ENCODE data around the gene SIK3. TPM values are rescaled to one million over a fixed set of nuclear protein-coding genes. Genes with fewer than 3 reads are reported as not detected.

SIK3 gene
- total and polyA plus RNA-seq, 12 donors, result 11.7 to 176 (median 25.2) TPM

DNA sequence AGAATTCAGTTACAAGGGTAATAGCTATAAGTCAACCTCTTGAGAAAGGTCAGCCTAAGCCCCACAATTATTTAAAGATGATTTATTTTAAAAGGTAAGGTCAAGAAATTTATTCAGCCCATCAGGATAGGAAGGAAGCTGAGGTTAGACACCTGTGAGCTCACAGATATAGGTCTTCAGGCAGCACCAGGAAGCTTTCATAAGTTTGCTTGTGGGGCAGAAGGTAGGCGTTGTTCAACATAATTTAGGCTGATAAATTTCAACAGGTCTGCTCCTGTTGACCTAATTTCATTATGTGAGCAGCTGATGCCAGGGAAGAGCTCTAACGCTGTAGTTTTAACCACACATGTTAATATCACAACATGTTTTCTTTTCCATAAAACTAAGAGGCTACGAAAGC lies 142.7 kb downstream of the SIK3 start:
- no peak for DNase-seq
- intact Hi-C loops (cut with DNase I), result no loop called here
- TF ChIP-seq, protein P1, sequence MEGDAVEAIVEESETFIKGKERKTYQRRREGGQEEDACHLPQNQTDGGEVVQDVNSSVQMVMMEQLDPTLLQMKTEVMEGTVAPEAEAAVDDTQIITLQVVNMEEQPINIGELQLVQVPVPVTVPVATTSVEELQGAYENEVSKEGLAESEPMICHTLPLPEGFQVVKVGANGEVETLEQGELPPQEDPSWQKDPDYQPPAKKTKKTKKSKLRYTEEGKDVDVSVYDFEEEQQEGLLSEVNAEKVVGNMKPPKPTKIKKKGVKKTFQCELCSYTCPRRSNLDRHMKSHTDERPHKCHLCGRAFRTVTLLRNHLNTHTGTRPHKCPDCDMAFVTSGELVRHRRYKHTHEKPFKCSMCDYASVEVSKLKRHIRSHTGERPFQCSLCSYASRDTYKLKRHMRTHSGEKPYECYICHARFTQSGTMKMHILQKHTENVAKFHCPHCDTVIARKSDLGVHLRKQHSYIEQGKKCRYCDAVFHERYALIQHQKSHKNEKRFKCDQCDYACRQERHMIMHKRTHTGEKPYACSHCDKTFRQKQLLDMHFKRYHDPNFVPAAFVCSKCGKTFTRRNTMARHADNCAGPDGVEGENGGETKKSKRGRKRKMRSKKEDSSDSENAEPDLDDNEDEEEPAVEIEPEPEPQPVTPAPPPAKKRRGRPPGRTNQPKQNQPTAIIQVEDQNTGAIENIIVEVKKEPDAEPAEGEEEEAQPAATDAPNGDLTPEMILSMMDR (IDR thresholded peaks at IDR 0.05), result no peak
- no peak for TF ChIP-seq POLR2A (IDR thresholded peaks at IDR 0.05)
- no peaks in the 10 kb centered on the region for H3K9me3 ChIP-seq (replicated peaks in 1 of 3)
- H3K4me1 ChIP-seq (replicated peaks in 1 of 2), result peaks cover 0 to 8% of the 10 kb centered on the region in 2 donors
- H3K27ac ChIP-seq, result no peak overlapping the region
- H3K27me3 ChIP-seq, result no peaks in the 10 kb centered on the region
- H3K4me3 ChIP-seq, result no peak overlapping the region
- peaks cover 0 to 8% of the 10 kb centered on the region in 2 donors for H3K36me3 ChIP-seq (replicated peaks in 1 of 2)
- WGBS, 4 donors, result 87 to 90% (median 88%) methylated on average over 3 of the region's 3 CpGs

DNA sequence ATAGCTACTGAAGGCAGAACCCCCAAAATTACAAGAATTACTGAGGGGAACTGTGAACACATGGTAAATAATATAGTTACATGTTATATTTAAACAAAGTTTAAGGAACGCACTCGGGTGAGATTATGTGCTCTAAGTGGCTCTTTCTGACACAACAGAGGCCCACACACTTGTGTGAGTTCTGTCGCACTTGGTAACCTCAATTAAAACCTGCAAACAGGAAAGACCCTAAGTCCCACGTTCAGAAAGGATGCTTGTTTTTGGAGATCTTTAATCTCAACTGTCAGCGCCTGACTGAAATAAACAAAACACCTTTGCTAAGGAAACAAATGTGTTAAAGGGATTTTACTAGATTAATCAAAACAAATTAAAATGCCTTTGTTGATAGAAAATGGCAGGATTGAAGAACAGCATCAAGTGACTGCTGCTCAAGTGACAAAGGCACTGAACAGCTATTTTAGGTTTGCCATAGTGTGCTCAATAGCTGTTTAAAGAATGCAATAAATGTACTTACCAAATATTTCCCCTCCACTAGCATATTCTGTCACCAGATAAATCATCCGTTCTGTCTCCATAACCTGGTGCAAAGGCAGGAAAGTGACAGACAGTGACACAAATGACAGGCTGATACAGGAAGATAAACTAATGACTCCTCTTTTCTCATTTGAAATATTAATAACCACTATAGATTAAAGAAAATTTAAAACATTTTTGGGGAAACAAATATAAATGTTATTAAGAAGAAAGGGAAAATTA lies 144.5 kb downstream of the SIK3 start:
- no peaks in the 10 kb centered on the region for H3K27me3 ChIP-seq
- no peak overlapping the region for H3K4me3 ChIP-seq
- H3K36me3 ChIP-seq (replicated peaks in 1 of 2), result peaks cover 0 to 17% of the 10 kb centered on the region in 2 donors
- no peaks in the 10 kb centered on the region for H3K9me3 ChIP-seq (replicated peaks in 1 of 3)
- 84 to 89% (median 87%) methylated on average over 6 of the region's 6 CpGs for WGBS, 4 donors
- intact Hi-C loops (cut with DNase I), result no loop called here
- peaks cover 0 to 7% of the 10 kb centered on the region in 2 donors for H3K4me1 ChIP-seq (replicated peaks in 1 of 2)
- H3K27ac ChIP-seq, result no peak overlapping the region
- TF ChIP-seq, protein P1 (IDR thresholded peaks at IDR 0.05), result no peak
- no peak for TF ChIP-seq POLR2A (IDR thresholded peaks at IDR 0.05)
- DNase-seq, result no peak

DNA sequence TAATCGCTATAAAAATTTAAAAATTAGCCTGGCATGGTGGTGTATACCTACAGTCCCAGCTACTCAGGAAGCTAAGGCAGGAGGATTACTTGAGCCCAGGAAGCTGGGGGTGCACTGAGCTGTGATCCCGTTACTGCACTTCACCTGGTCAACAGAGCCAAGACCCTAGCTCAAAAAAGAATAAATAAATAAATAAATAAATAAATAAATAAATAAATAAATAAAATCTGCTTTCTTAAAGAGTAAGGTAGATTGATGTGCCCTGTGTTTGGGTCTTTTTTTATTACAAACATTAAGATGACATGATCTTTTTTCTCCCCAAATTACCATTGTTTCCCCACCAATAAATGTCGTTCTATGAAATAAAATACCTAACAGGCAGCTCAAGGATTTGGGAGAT lies 146.5 kb downstream of the SIK3 start:
- Histone ChIP-seq H3K36me3 (replicated peaks in 1 of 2) (peaks cover 0 to 17% of the 10 kb centered on the region in 2 donors), H3K9me3 (replicated peaks in 1 of 3) (no peaks in the 10 kb centered on the region), H3K27ac (no peak overlapping the region), H3K4me3 (no peak overlapping the region), H3K4me1 (replicated peaks in 1 of 2) (no peaks in the 10 kb centered on the region), H3K27me3 (no peaks in the 10 kb centered on the region)
- intact Hi-C loops (cut with DNase I), result no loop called here
- 91 to 99% (median 97%) methylated on average over 3 of the region's 3 CpGs for WGBS, 4 donors
- TF ChIP-seq POLR2A (IDR thresholded peaks at IDR 0.05), result no peak
- TF ChIP-seq, protein P1 (IDR thresholded peaks at IDR 0.05), result no peak
- DNase-seq, result no peak

DNA sequence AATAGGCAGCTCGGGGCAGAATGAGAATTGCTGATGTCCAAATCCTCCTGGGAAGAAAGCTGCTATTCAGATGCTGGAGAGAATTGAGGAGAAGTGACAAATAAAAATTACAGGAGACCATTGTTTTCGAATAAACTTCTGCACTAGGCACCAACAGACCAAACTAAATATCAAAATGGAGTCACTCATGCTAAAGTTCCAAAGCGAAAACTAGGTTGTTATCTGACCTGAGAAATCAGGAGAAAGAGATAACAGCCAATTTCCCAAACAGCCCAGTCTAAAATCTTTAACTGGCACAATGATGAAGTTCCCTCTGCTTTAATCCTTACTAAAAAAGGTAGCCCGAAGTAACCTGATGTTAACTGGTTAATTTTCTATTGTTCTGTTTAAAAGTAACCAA lies 148.0 kb downstream of the SIK3 start:
- Histone ChIP-seq H3K4me1 (replicated peaks in 1 of 2) (no peaks in the 10 kb centered on the region), H3K9me3 (replicated peaks in 1 of 3) (no peaks in the 10 kb centered on the region), H3K4me3 (no peak overlapping the region), H3K27ac (no peak overlapping the region), H3K36me3 (replicated peaks in 1 of 2) (peaks cover 0 to 17% of the 10 kb centered on the region in 2 donors), H3K27me3 (no peaks in the 10 kb centered on the region)
- DNase-seq, result no peak
- TF ChIP-seq, protein P1 (IDR thresholded peaks at IDR 0.05), result no peak
- no peak for TF ChIP-seq POLR2A (IDR thresholded peaks at IDR 0.05)
- intact Hi-C loops (cut with DNase I), result no loop called here
- whole genome bisulfite sequencing, 4 donors, result 91 to 97% (median 96%) methylated on average over 4 of the region's 4 CpGs

All from adrenal gland (tissue), 12 donors.